OCI-LY1 (cell line): ENCODE measurements around the gene FAM13A.

Source experiments
- EZH2 ChIP-seq: fragments of 200-600 bp; sonication (generic), shearing (Covaris generic); IDR thresholded peaks from 2 replicates; pipeline ENCODE4 v1.8.0; 2017; ENCODE audit warnings: borderline replicate concordance, mixed run types, mild to moderate bottlenecking, antibody characterized with exemption, low read length, moderate library complexity, mixed read lengths
- TF ChIP-seq, protein P1 (sequence below): fragments of 200-600 bp; sonication (generic), shearing (Covaris generic); IDR thresholded peaks from 2 replicates; pipeline ENCODE4 v1.5.1; 2017; ENCODE audit warnings: mild to moderate bottlenecking, antibody characterized with exemption, low read length, moderate library complexity, mixed read lengths

DNA sequence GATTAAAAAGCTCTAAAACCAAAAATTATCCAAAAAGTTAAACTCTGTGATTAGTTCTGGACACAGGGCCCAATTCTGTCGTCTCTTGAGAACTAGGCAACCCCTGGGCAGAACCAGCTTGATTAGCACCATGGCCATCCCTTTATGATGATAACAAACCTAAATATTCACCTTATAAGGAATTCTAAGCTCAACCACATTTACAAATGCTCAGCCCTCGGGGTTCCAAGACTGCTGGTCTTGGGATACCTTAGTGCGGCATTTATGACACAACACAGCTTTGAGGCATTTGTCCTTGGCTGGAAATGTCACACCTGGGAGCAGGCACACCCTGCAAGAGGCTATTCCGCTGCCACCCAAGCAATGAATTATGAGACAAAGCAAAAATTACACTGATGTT is 331.8 kb downstream of the FAM13A start:
- TF ChIP-seq, protein P1, sequence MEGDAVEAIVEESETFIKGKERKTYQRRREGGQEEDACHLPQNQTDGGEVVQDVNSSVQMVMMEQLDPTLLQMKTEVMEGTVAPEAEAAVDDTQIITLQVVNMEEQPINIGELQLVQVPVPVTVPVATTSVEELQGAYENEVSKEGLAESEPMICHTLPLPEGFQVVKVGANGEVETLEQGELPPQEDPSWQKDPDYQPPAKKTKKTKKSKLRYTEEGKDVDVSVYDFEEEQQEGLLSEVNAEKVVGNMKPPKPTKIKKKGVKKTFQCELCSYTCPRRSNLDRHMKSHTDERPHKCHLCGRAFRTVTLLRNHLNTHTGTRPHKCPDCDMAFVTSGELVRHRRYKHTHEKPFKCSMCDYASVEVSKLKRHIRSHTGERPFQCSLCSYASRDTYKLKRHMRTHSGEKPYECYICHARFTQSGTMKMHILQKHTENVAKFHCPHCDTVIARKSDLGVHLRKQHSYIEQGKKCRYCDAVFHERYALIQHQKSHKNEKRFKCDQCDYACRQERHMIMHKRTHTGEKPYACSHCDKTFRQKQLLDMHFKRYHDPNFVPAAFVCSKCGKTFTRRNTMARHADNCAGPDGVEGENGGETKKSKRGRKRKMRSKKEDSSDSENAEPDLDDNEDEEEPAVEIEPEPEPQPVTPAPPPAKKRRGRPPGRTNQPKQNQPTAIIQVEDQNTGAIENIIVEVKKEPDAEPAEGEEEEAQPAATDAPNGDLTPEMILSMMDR = no peak
- no peak for TF ChIP-seq EZH2
